Stomach (tissue), 9 donors: ENCODE data around the gene PRDM16. TPM values are rescaled to one million over a fixed set of nuclear protein-coding genes. Genes with fewer than 3 reads are reported as not detected.
"Not testable (repeated sequence)": the region's sequence is repeated elsewhere in the genome, so short reads cannot be mapped to it uniquely, and the experiment has no call there.

Experiments
- DNase-seq, 2 donors: peaks; one replicate each; pipeline versions ENCODE4 v3.0.0 to v3.0.0-alpha.2; 2013 to 2019
- H3K27ac ChIP-seq, 5 donors: fragments of 200-600 bp in 4 of 5; sonication (generic) in 4 of 5; one replicate each; pipeline ENCODE4 v1.5.1; 2013 to 2019; ENCODE audit warnings: mild to moderate bottlenecking in 1 of 5, moderate library complexity in 1 of 5
- H3K27me3 ChIP-seq, 3 donors: fragments of 200-600 bp; sonication (generic); one replicate each; pipeline ENCODE4 v1.5.1; 2017 to 2019; ENCODE audit warnings: mixed run types in 1 of 3
- H3K36me3 ChIP-seq, 4 donors: fragments of 200-600 bp; sonication (generic); 1 replicate in 3 of 4; 2 replicates in 1 of 4; pipeline ENCODE4 v1.5.1; 2016 to 2019
- H3K4me1 ChIP-seq, 4 donors: fragments of 200-600 bp; sonication (generic); one replicate each; pipeline ENCODE4 v1.5.1; 2016 to 2019
- H3K4me3 ChIP-seq, 4 donors: fragments of 200-600 bp; sonication (generic) in 3 of 4; one replicate each; pipeline ENCODE4 v1.5.1; 2016 to 2019; ENCODE audit warnings: mild to moderate bottlenecking in 1 of 4
- H3K9me3 ChIP-seq, 4 donors: fragments of 200-600 bp; sonication (generic); one replicate each; pipeline ENCODE4 v1.5.1; 2016 to 2019
- CTCF ChIP-seq, 7 experiments: fragments of 450-650 bp in 4 of 7; fragments of 200-600 bp in 3 of 7; sonication (generic) in 3 of 7; IDR thresholded peaks; one replicate each; pipeline ENCODE4 v1.5.1; 2016 to 2019; ENCODE audit warnings: antibody characterized with exemption in 7 of 7, control low read depth in 2 of 7, mild to moderate bottlenecking in 1 of 7
- EP300 ChIP-seq: sonication (generic); formaldehyde crosslinking; IDR thresholded peaks from one replicate; pipeline ENCODE4 v1.6.1; 2017; ENCODE audit warnings: antibody characterized with exemption
- POLR2A ChIP-seq, 4 donors: fragments of 450-650 bp; IDR thresholded peaks; one replicate each; pipeline ENCODE4 v1.6.1; 2016; ENCODE audit warnings: antibody characterized with exemption in 4 of 4, control low read depth in 2 of 4, mild to moderate bottlenecking in 1 of 4, moderate library complexity in 1 of 4
- POLR2AphosphoS5 ChIP-seq, 3 donors: sonication (generic); formaldehyde crosslinking; IDR thresholded peaks; one replicate each; pipeline ENCODE4 v1.6.1; 2016; ENCODE audit warnings: antibody characterized with exemption in 3 of 3
- WGBS, 5 donors: extraction: QIAGEN DNeasy Blood & Tissue Kit in 3 of 5; methylation state at CpG; one replicate each; pipeline versions ENCODE4 v1.1.5 to v1.1.7; 2013 to 2018; 5-methylcytosine and 5-hydroxymethylcytosine counted together
- intact Hi-C: fragments of 100-400 bp; cut with DNase I; formaldehyde crosslinking; loops from one replicate; pipeline ENCODE4 v1.15.1; 2023; ENCODE audit warnings: low total_unique reads
- polyA plus RNA-seq, 3 donors: library from polyadenylated mRNA; stranded (reverse); fragments of 200-250 nt; gene quantifications; one replicate each; pipeline ENCODE4 v1.2.3, GENCODE V29; 2013
- total RNA-seq, 5 donors: library from RNA; depleted of rRNA; stranded (reverse); fragments of >200 nt; gene quantifications; one replicate each; pipeline versions ENCODE4 v1.1.0 to v1.2.3, GENCODE V29; 2014 to 2016
- donor health status: healthy with polysubstance abuse.
- donor health status: Bipolar disorder and iron deficiency.
- donor health status: healthy.

Gene PRDM16
- total and polyA plus RNA-seq, 8 donors: 0.29 to 222 (median 15.8) TPM

DNA sequence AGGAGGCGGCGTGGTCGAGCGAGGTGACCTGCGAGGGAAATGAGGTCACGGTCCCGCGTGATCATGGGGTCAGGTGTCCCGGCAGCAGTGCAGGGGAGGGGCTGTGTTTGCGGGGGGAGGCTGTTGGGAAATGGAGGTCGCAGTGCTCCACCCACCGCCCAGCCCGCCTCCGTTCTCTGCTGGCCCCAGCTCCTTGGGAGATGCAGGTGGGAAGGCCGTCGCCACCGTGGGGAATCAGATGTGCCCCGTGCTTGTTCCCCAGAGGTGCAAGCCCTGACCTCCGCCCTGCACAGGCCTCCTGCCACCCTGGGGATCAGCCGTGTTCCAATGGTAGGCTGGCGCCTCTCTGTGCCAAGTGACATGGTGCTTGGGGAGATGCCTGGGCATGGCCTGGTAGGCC is 95.7 kb downstream of the PRDM16 start:
- no peak for DNase-seq
- WGBS, 5 donors: 78 to 83% (median 82%) methylated on average over 13 to 21 of the region's 21 CpGs
- intact Hi-C loops: no loop called here
- H3K27me3 ChIP-seq: peaks cover 0 to 13% (median 0%) of the 10 kb centered on the region in 3 donors
- H3K4me1 ChIP-seq: peaks cover 12 to 41% (median 38%) of the 10 kb centered on the region in 4 donors
- TF ChIP-seq POLR2A (IDR thresholded peaks at IDR 0.05) (no peak), CTCF (IDR thresholded peaks at IDR 0.05) (no peak), EP300 (no peak), POLR2AphosphoS5 (IDR thresholded peaks at IDR 0.05) (no peak)
- H3K4me3 ChIP-seq: no peak overlapping the region
- no peaks in the 10 kb centered on the region for H3K36me3 ChIP-seq
- no peaks in the 10 kb centered on the region for H3K9me3 ChIP-seq
- peak overlapping the region; percentile 11 to 61 (median 26) for H3K27ac ChIP-seq

DNA sequence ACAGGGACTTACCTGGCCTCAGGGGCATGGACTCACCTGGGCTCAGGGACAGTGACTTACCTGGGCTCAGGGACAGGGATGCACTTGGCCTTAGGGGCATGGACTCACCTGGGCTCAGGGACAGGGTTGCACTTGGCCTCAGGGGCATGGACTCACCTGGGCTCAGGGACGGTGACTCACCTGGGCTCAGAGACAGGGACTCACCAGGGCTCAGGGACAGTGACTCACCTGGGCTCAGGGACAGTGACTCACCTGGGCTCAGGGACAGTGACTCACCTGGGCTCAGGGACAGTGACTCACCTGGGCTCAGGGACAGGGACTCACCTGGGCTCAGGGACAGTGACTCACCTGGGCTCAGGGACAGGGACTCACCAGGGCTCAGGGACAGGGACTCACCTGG is 96.2 kb downstream of the PRDM16 start:
- H3K9me3 ChIP-seq, DNase-seq, H3K4me3 ChIP-seq, intact Hi-C loops, H3K36me3 ChIP-seq: not testable (repeated sequence)
- Histone ChIP-seq H3K27me3 (peaks cover 0 to 13% (median 0%) of the 10 kb centered on the region in 3 donors), H3K4me1 (peaks cover 17 to 44% (median 41%) of the 10 kb centered on the region in 4 donors), H3K27ac (peak overlapping the region; percentile 11 to 61 (median 29))
- WGBS, 5 donors: 53 to 83% (median 64%) methylated on average over 1 of the region's 1 CpG; no CpG with 5 or more reads in 1 of the 5 donors

- WGBS, 5 donors: 75 to 88% (median 79%) methylated on average over 31 to 32 of the region's 32 CpGs
- TF ChIP-seq POLR2AphosphoS5 (IDR thresholded peaks at IDR 0.05) (no peak), CTCF (IDR thresholded peaks at IDR 0.05) (no peak), EP300 (no peak), POLR2A (IDR thresholded peaks at IDR 0.05) (no peak)
Measured at GRCh38 chr1:3166206-3166918, 97.4 kb downstream of the PRDM16 start.

DNA sequence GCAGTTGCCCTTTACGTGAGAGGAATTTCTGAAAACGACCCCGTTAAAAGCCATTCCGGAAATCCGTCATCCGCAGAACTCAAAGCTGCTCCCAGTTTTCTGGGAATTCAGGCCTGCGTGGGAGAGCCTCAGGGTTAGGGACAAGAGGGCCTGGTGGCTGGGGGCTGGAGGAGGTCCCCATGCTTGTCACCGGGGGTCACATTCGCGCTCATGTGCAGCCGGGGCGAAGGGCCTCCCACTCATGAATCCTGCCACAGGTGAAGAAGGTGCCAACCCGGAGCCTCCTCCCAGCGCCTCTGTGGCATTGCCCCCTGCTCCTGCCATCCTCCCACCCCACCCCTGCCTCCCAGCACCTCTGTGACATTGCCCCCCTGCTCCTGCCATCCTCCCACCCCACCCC is 98.3 kb downstream of the PRDM16 start:
- Histone ChIP-seq H3K27me3 (peaks cover 0 to 18% (median 0%) of the 10 kb centered on the region in 3 donors), H3K4me3 (no peak overlapping the region), H3K36me3 (no peaks in the 10 kb centered on the region), H3K4me1 (peaks cover 36 to 46% (median 42%) of the 10 kb centered on the region in 4 donors), H3K27ac (peak overlapping the region in 2 of 5 donors; percentile 53 to 60), H3K9me3 (no peaks in the 10 kb centered on the region)
- intact Hi-C loops: no loop called here
- no peak for DNase-seq
- 83 to 89% (median 86%) methylated on average over 13 to 14 of the region's 14 CpGs for WGBS, 5 donors
- no peak for TF ChIP-seq EP300
- TF ChIP-seq POLR2AphosphoS5 (IDR thresholded peaks at IDR 0.05): no peak
- TF ChIP-seq CTCF (IDR thresholded peaks at IDR 0.05): no peak
- no peak for TF ChIP-seq POLR2A (IDR thresholded peaks at IDR 0.05)

More at GRCh38 chr1:3166206-3166918, 97.4 kb downstream of the PRDM16 start:
- Histone ChIP-seq H3K27me3 (peaks cover 0 to 17% (median 0%) of the 10 kb centered on the region in 3 donors), H3K9me3 (no peaks in the 10 kb centered on the region), H3K27ac (peak overlapping the region in 4 of 5 donors; percentile 25 to 61 (median 56)), H3K4me3 (no peak overlapping the region), H3K36me3 (no peaks in the 10 kb centered on the region), H3K4me1 (peaks cover 29 to 46% (median 41%) of the 10 kb centered on the region in 4 donors)
- intact Hi-C loops: no loop called here
- no peak for DNase-seq

GRCh38 chr1:3168678-3169077 is 99.7 kb downstream of the PRDM16 start:
- no peak overlapping the region for H3K4me3 ChIP-seq
- intact Hi-C loops: no loop called here
- 29 to 51% (median 33%) methylated on average over 7 to 8 of the region's 8 CpGs for WGBS, 5 donors
- no peaks in the 10 kb centered on the region for H3K36me3 ChIP-seq
- peaks cover 0 to 18% (median 0%) of the 10 kb centered on the region in 3 donors for H3K27me3 ChIP-seq
- TF ChIP-seq CTCF (IDR thresholded peaks at IDR 0.05) (no peak), POLR2AphosphoS5 (IDR thresholded peaks at IDR 0.05) (peak in 2 of 3 donors; percentile 20 to 41), POLR2A (IDR thresholded peaks at IDR 0.05) (no peak), EP300 (no peak)
- no peaks in the 10 kb centered on the region for H3K9me3 ChIP-seq
- DNase-seq: peak; percentile 45 to 79
- H3K4me1 ChIP-seq: peaks cover 49 to 57% (median 55%) of the 10 kb centered on the region in 4 donors
- peak overlapping the region; percentile 86 to 93 (median 89) for H3K27ac ChIP-seq
